ENCODE results near the gene MISP3.

MISP3 gene

DNA sequence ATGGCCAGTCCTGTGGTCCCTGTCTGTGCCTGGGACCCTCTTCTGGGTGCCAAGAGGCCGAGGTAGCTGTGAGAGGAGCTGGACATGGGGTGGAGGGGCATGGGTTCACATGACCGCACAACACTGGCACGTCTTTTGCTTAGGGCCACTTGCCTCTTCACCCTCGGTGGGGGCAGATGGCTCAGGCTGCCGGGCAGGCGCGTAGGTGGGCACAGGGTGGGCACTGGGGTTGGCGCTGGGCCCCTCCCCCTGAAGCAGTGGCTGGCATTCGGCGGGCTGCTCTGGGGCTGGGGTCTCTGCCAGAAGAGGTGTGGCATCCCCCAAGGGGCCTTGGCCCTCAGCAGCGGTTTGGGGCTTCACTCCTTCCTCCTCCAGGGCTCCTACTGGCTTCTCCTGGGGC, 19.1 kb upstream of the MISP3 start:
- DNase-seq (ENCODE audit: low spot score), result no peak

DNA sequence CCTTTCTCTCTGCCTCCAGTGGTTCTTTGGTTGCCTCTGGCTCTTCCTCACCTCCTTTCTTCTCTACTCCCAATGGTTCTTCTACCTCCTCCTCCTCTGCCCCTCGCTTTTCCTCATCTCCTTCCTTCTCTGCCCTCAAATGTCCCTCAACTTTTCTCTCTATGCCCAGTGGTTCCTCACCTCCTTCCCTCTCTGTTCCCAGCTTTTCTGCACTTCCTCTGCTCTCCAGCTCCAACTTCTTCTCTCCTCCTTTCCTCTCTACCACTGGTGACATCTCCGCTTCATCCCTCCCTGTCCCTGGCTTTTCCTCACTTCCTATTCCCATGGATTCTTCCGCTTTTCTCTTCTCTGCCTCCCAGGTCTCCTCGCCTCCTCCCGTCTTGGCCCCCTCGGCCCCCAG, 18.5 kb upstream of the MISP3 start:
- no peak for DNase-seq (ENCODE audit: low spot score)

DNA sequence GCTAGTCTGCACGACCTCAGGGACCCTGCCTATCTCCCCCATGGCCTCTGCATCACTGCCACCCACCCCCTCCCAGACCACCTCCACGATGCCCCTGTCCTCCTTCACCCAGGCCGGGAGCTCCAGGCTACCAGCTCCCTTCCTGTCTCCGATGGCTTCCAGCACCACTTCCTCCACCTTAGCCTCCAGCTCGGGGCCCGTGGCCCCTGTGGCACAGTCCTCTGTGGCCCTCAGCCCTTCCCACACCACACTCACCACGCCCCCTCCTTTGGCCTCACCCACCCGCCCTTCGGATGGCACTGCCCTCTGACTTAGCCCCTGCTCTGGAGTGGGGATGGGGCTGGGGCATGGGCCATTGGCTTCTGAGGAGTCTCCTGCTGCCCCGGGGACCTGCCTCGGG, 17.9 kb upstream of the MISP3 start:
- no peak for DNase-seq (ENCODE audit: low spot score)

DNA sequence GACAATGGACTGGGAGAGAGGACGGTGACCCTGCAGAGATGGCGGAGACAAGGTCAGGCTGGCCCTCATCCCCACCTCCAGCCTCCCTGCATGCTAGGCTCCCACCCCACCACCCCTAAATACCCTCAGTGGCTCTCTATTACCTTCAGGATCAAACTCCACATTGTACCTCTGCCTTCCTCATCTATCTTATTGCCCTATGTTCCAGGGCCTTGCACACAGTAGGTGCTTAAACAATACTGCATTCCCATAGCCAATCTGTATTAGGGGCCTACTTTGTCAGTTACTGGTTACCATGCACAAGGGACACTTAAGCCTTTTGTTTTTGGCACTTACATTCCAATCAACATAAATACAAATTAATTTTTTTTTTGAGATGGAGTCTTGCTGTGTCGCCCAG, 17.2 kb upstream of the MISP3 start:
- DNase-seq (ENCODE audit: low spot score), result no peak

DNA sequence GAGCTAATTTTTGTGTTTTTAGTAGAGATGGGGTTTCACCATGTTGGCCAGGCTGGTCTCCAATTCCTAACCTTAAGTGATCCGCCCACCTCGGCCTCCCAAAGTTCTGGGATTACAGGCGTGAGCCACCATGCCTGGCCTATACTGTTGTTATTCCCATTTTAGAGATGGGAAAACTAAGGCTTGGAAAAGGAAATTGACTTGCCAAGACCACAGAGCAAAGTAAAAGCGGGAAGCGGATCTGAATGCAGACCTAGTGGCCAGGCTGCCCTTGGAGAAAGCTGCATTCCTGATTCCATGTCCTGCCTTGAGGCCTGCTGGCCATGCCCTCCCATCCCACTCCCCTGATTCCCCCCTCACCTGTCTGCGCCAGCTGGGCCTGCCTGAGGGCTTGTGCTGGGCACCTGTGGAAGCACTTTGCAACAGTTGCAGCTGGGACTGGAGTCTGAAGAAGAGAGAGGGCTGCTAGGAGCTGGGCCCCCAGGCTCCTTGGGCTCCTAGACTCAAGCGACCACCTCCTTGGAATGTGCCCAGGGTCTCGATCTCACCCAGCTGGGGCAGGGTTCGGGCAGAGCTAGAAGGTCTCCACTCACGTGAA, 16.4 kb upstream of the MISP3 start:
- no peak for DNase-seq (ENCODE audit: low spot score)

DNA sequence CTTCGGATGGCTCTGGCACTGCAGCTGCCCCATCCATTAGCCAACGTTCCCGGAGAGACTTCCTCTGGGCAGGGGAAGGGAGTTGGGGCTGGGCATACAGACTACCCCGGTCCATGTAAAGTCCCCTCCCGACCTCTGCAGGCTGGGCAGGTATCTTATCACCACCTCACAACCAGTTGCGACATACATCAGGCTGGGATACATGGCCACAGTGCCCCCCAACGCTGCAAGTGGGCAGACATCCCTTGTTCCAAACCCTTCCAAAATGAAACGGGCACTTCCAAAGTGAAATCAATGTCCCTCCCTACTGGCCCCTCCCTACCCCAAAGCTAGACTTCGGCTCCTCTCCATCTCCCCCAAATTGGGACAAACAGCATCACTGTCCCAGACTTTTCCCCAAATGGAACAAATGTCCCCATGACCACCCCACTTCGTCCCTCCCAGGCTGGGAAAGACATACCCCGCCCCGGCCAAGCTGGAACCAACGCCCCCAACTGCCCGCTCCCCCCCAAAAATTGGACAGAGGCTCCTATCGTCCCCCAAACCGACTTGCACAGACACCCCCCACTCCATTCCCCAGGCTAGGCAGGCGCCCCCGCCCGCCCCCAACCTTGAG, 15.7 kb upstream of the MISP3 start:
- no peak for DNase-seq (ENCODE audit: low spot score)

DNA sequence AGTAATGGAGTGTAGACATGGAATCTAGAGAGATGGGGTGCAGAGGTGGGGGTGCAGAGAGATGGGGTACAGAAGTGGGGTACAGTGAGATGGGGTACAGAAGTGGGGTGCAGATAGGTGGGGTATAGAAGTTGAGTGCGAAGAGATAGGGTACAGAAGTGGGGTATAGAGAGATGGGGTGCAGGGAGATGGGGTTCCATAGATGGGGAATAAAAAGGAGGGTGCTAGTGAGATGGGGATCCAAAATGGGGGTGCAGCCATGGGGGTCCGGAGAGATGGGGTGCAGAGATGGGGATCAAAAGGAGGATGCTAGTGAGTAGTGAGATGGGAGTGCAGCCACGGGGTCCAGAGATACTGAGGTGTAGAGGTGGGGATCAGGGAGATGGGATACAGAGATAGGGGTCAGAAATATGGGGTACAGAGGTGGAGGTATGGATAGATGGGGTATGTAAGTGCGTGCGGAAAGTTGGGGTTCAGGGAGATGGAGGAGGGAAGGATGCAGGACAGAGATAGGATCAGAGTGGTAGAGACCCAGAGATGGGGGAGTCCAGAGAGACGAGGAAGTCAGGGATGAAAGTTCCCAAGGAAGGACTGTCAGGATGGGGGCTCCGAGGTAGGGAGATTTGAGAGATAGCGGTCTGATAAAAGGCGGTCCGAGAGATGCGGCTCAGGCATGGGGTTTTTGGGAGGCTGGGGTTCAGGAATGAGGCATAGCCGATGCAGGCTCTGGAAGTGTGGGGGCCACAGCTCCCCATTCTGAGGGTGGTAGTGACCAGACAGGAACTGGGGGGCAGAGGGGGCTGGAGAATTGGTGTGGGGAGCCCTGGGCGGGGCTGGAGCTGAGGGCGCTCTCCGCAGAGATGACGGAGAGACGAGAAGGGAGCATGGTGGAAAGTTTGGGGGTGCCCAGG, 14.1 kb upstream of the MISP3 start:
- no peak for DNase-seq (ENCODE audit: low spot score)

DNA sequence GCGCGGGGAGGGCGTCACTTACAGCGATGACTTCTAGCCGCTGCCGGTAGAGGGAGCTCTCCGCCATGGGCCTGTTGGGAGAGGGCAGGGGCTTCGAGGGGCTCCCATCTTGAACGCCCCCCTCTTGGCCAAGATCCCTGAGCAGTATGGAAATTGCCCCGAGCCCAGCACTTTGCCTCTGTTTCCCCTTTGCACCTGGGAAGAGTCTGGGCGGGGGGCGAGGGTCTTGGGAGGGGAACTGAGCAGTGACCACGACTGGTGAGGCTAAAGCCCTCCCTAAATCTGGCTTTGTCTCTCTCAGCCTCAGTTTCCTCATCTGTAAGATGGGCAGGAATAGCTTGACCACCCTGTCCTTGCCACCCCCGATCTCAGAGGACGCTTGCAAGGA, 13.5 kb upstream of the MISP3 start:
- peak; percentile 21 for DNase-seq (ENCODE audit: low spot score)

DNA sequence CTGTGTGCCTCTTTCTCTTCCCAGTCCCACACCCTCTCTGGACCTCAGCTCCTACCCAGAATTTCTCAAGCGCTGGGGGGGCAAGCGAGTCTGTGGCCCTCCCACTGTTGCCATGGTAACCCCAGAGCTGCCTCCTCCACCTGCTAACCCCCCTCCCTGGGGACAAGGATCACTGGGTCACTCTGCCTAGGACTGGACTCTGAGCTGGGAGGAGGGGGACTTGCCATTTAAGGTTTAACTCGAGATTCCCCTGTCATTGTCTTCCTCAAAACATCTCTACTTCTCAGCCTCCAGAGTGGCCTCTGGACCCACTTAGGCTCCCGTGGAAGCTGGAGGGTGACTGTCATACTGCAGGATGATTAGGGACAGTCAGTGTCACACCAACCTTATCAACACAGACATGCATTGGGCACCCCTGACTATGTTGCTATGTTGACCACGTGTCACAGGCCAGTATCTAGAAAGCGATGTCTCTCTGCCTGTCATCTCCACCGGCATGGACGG, 12.9 kb upstream of the MISP3 start:
- DNase-seq (ENCODE audit: low spot score), result no peak

DNA sequence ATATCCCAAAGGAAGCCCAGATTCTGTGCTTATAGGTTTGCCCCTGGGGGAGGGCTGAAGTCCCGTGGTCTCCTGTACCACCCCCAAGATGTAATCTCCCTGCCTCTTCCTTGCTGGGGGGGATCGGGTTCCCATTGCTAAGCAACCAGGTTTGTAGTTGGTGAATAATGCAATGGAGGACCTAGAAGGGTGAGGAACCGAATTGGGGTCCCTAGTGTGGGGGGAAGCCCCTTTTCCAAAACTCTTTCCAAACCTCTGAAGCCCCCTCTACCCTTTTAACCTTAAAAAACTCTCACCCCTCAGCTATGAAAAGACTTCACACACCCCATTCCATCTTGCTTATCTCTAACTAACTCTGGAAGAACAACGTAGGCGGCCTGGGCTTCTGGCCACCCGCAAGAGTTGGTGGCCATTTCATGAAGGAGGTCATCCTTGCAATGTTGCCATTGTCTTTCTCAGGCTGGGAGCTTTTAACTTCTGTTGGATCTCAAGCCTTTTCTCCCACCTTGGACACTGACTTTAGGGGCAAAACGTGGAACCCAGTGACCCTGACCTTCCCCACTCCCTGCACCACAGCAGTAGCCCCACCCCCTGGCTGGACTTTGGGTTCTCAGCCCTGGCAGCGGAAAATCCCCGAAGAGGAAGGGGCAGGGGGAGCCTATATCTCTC, 11.4 kb upstream of the MISP3 start:
- no peak for DNase-seq (ENCODE audit: low spot score)

DNA sequence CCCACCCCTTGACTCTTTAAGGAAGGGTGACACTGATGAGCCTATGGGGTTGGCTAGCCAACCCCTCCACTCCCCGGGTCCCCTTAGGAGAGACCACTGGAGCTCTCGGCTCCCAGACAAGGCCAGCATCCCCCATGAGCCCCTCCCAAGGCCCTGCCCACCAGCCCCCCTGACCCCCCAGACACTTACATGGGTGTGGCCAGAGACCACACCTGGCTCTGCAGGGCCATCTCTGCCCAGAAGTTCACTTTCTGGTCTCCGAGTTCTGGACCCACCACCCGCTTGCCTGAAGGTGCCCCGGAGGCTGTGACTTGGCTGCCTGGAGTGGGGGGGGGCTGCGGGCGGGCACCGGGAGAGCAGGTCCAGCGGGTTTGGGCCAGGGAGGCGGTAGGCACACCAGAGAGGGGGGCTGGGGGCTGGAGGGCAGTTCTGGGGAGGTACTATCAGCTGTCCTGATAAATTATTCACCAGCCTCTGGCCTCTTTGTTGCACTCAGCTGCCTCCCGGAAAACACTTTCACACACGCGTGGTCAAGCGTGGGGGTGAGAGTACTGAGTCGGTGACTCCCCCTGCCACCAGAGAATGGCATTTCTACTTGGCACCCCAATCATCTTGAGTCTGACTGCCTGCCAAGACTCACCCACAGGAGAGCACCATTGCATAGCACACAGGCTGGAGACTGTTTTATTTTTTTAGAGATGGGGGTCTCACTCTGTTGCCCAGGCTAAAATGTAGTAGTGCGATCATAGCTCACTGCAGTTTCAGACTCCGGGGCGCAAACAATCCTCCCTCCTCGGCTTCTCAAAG, 10.6 kb upstream of the MISP3 start, which contains the start of gene PALM3:
Gene PALM3, minus strand, starts transcription at position 326 of the 807 bp plus-strand sequence. Its CDS starts 96 bp downstream, at position 230.
- DNase-seq (ENCODE audit: low spot score), result no peak

DNA sequence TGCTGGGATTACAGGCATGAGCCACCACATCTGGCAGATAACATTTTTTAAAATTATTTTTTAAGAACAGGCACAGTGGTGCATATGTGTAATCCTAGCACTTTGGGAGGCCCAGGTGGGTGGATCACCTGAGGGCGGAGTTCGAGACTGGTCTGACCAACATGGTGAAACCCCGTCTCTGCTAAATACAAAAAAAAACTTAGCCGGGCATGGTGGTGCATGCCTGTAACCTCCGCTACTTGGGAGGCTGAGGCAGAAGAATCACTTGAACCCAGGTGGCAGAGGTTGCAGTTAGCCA, 10.1 kb upstream of the MISP3 start:
- no peak for DNase-seq (ENCODE audit: low spot score)

DNA sequence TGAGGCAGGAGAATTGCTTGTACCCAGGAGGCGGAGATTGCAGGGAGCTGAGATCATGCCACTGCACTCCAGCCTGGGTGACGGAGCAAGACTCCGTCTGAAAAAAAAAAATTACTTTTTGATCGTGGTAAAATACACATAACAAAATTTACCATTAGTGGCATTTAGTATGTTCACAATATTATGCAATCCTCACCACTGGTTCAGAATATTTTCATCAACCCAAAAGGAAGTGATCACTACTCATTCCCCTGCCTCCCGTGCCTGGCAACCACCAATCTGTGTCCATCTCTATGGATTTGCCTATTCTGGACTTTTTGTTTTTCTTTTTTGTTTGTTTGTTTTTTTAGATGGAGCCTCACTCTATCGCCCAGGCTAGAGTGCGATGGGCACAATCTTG, 9.5 kb upstream of the MISP3 start:
- DNase-seq (ENCODE audit: low spot score), result no peak

DNA sequence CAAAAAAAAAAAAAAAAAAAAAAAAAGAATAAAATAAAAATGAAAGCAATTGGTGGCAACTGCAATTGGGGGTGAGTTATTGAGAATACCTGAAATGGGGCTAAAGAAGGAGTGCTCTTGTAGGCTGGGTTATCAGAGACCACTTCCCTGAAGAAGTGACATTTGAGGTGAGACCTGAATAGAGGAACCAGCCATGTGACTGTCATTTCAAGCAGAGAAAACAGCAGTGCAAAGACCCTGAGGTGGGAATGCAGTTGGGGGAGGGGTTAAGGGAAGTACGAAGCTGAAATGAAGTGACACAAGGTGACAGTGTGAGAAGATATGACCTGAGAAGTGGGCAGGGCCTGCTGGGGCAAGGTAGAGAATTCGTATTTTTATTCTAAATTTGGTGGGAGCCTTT, 6.5 kb upstream of the MISP3 start:
- no peak for DNase-seq (ENCODE audit: low spot score)

DNA sequence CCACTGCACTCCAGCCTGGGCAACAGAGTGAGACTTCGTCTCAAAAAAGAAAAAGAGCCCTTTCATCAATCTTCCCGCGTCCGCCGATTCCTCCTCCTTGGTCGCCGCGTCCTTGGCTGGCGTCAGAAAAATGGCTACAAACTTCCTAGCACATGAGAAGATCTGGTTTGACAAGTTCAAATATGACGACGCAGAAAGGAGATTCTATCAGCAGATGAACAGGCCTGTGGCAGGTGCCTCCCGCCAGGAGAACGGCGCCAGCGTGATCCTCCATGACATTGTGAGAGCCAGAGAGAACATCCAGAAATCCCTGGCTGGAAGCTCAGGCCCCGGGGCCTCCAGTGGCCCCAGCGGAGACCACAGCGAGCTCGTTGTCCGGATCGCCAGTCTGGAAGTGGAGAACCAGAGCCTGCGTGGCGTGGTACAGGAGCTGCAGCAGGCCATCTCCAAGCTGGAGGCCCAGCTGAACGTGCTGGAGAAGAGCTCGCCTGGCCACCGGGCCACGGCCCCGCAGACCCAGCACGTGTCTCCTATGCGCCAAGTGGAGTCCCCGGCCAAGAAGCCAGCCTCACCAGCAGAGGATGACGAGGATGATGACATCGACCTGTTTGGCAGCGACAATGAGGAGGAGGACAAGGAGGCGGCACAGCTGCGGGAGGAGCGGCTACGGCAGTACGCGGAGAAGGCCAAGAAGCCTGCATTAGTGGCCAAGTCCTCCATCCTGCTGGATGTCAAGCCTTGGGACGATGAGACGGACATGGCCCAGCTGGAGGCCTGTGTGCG, 2.1 kb upstream of the MISP3 start:
- DNase-seq (ENCODE audit: low spot score), result no peak

DNA sequence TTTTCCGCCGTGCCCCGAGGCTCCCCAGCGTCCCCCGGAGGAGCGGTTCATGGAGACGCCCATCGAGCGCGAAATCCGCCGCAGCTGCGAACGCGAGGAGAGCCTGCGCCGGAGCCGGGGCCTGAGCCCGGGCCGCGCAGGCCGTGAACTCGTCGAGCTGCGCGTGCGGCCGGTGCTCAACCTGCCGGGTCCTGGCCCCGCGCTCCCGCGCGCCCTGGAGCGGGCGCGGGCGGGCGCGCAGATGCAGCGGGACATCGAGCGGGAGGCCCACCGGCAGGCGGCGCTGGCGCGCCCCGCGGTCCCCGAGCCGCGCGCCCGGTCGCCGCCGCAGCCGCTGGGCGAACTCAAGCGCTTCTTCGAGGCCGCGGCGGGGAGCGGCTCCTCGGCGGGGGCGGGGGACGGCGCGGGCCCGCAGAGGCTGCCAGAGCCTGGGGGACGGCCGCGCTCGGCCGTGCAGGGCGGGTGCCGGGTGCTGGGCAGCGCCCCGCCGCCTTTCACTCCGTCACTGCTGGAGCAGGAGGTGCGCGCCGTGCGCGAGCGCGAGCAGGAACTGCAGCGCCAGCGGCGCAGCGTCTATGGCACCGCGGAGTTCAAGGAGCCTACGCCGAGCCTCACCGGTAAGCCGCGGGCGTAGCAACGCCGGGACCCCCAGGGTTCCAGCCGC, 807 bp downstream of the MISP3 start:
- DNase-seq (ENCODE audit: low spot score), result peak; percentile 60

DNA sequence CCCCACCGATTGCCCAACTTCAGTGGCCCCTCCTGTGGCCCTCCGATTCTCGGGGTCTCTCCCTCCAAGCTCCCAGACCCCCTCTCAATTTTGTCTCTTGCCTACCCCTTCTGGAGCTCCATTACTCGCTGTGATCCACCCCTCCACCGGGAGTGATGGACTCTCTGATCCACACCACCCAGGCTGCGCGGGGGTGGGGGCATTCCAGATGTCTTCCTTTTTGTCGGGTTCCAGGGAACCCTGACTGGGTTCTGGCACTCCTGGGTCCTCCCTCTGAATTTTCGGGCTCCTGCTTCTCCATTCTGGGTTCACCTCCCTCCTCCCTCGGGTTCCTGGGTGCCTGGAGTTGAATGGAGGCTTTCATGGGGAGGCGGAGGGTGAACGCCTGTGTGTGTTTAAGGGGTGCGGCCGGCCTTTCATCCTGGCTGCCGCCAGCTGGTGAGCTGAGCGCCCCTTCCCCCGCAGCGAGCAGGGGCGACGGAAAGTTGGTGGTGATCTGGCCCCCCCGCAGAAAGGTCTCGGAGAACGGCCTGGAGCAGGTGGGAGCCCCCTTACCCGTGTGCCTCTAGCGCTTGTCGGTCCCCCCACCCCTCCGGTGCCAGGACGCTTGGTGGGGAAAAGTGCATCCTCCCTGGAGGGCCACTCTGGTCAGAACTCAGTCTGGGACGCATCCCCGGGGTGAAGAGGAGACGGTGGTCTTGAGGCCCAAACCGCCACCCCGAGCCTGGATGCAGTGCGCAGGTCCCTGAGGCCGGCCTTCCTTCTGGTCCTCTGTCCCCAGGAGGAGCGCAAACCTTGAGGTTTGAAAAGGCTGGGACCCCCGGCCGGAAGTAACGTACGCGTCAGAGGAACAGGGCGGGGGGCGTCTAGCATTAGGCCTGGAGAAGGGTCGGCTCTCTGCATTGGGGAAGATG, 1.6 kb downstream of the MISP3 start:
- DNase-seq (ENCODE audit: low spot score), result no peak

DNA sequence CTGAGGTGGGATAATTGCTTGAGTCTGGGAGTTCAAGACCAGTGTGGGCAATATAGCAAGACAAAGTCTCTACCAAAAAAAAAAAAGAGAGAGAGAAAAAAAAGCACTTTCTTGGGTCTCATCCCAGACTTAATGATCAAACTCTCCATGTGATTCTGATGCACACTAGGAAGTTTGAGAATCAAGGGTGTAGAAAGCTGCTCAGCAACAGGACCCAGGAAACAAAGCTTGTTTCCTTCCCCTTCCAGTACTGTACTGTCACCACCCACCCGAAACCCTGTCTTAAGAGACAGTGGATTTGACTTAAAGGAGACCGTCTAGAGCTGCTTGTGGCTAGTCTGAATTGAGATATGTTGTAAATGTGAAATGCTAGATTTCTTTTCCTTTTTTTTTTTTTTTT, 5.8 kb downstream of the MISP3 start:
- no peak for DNase-seq (ENCODE audit: low spot score)

All from CD4-positive, alpha-beta T cell treated with Interleukin-6 at 100 ng/mL for 8 hours (primary cell).